Chondrocyte (in vitro differentiated cells): Measurements from ENCODE around the gene CABP4. TPM values are rescaled to one million over a fixed set of nuclear protein-coding genes. Genes with fewer than 3 reads are reported as not detected.
A peak's percentile ranks its signal among the peaks of the same experiment; 100 is the strongest.

Experiments
- DNase-seq: peaks from one replicate; pipeline ENCODE4 v3.0.0; 2021; ENCODE audit warnings: mixed read lengths, low spot score
- H3K27ac Mint-ChIP-seq: one replicate; pipeline ENCODE4 v1.8.0; 2021; ENCODE audit warnings: mild to moderate bottlenecking, moderate library complexity, mixed read lengths; ENCODE audit not compliant: unreplicated experiment
- H3K27me3 Mint-ChIP-seq: 2 replicates; pipeline ENCODE4 v1.8.0; 2021; ENCODE audit warnings: low read depth, mixed read lengths
- H3K36me3 Mint-ChIP-seq: 2 replicates; pipeline ENCODE4 v1.8.0; 2021; ENCODE audit warnings: low read depth, mixed read lengths
- H3K4me1 Mint-ChIP-seq: 2 replicates; pipeline ENCODE4 v1.8.0; 2021; ENCODE audit warnings: low read depth, mild to moderate bottlenecking, mixed read lengths
- H3K4me3 Mint-ChIP-seq: one replicate; pipeline ENCODE4 v1.8.0; 2021; ENCODE audit warnings: mild to moderate bottlenecking, moderate library complexity, mixed read lengths; ENCODE audit not compliant: unreplicated experiment
- H3K9me3 Mint-ChIP-seq: 2 replicates; pipeline ENCODE4 v1.8.0; 2021; ENCODE audit warnings: low read depth, mixed read lengths
- total RNA-seq: library from RNA; stranded (reverse); gene quantifications from 3 replicates; pipeline ENCODE4 v1.2.1, GENCODE V29; 2021
- TF ChIP-seq, protein P1 (sequence below): fragments of 200-600 bp; sonication (generic); IDR thresholded peaks from 2 replicates; pipeline ENCODE4 v1.5.0; 2021; ENCODE audit warnings: antibody characterized with exemption, mild to moderate bottlenecking, moderate library complexity

Gene CABP4
- total RNA-seq, 1 donor from 2014 or later = not detected

- Mint-ChIP-seq H3K27me3 (peaks cover 1% of the 10 kb centered on the region), H3K36me3 (no peaks in the 10 kb centered on the region), H3K4me3 (no peak overlapping the region), H3K9me3 (no peaks in the 10 kb centered on the region), H3K27ac (no peak overlapping the region), H3K4me1 (no peaks in the 10 kb centered on the region)
- peak; percentile 90 for DNase-seq
- TF ChIP-seq, protein P1, sequence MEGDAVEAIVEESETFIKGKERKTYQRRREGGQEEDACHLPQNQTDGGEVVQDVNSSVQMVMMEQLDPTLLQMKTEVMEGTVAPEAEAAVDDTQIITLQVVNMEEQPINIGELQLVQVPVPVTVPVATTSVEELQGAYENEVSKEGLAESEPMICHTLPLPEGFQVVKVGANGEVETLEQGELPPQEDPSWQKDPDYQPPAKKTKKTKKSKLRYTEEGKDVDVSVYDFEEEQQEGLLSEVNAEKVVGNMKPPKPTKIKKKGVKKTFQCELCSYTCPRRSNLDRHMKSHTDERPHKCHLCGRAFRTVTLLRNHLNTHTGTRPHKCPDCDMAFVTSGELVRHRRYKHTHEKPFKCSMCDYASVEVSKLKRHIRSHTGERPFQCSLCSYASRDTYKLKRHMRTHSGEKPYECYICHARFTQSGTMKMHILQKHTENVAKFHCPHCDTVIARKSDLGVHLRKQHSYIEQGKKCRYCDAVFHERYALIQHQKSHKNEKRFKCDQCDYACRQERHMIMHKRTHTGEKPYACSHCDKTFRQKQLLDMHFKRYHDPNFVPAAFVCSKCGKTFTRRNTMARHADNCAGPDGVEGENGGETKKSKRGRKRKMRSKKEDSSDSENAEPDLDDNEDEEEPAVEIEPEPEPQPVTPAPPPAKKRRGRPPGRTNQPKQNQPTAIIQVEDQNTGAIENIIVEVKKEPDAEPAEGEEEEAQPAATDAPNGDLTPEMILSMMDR = no peak
These were observed 1.0 kb downstream of the CABP4 start for GRCh38 chr11:67456068-67456705.

- no peaks in the 10 kb centered on the region for H3K36me3 Mint-ChIP-seq
- peaks cover 1% of the 10 kb centered on the region for H3K27me3 Mint-ChIP-seq
- no peak overlapping the region for H3K27ac Mint-ChIP-seq
- no peaks in the 10 kb centered on the region for H3K9me3 Mint-ChIP-seq
- TF ChIP-seq, protein P1 = no peak
- no peaks in the 10 kb centered on the region for H3K4me1 Mint-ChIP-seq
- DNase-seq = peak; percentile 88
- no peak overlapping the region for H3K4me3 Mint-ChIP-seq
These were observed 2.3 kb downstream of the CABP4 start for GRCh38 chr11:67457453-67457852.

GRCh38 chr11:67458266-67458665, 3.1 kb downstream of the CABP4 start:
- Mint-ChIP-seq H3K4me3 (no peak overlapping the region), H3K27ac (no peak overlapping the region), H3K4me1 (no peaks in the 10 kb centered on the region), H3K27me3 (peaks cover 1% of the 10 kb centered on the region), H3K36me3 (no peaks in the 10 kb centered on the region), H3K9me3 (no peaks in the 10 kb centered on the region)
- no peak for DNase-seq
- TF ChIP-seq, protein P1 = no peak

DNA sequence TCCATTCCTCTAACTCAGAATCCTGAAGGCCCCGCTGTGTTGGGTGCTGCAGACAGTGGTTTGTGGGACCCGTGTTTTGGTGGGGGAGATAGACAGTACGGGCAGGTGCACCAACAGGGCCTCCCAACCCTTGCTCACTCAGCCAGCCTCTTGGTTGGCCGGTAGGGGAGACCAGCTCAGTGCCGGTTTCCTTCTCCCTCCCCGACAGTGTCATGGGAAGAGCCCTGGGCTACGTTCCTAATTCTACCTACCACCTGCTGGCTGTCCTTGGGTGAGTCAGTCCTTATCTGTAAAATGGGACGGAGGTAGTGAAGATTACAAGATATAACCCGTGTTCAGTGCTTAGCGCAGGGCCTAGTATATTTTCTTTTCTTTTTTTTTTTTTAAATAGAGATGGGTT, 8.0 kb downstream of the CABP4 start:
- peaks cover 22% of the 10 kb centered on the region for H3K4me1 Mint-ChIP-seq
- H3K4me3 Mint-ChIP-seq = no peak overlapping the region
- no peaks in the 10 kb centered on the region for H3K9me3 Mint-ChIP-seq
- no peak overlapping the region for H3K27ac Mint-ChIP-seq
- no peak for DNase-seq
- TF ChIP-seq, protein P1 = no peak
- no peaks in the 10 kb centered on the region for H3K36me3 Mint-ChIP-seq
- no peaks in the 10 kb centered on the region for H3K27me3 Mint-ChIP-seq

DNA sequence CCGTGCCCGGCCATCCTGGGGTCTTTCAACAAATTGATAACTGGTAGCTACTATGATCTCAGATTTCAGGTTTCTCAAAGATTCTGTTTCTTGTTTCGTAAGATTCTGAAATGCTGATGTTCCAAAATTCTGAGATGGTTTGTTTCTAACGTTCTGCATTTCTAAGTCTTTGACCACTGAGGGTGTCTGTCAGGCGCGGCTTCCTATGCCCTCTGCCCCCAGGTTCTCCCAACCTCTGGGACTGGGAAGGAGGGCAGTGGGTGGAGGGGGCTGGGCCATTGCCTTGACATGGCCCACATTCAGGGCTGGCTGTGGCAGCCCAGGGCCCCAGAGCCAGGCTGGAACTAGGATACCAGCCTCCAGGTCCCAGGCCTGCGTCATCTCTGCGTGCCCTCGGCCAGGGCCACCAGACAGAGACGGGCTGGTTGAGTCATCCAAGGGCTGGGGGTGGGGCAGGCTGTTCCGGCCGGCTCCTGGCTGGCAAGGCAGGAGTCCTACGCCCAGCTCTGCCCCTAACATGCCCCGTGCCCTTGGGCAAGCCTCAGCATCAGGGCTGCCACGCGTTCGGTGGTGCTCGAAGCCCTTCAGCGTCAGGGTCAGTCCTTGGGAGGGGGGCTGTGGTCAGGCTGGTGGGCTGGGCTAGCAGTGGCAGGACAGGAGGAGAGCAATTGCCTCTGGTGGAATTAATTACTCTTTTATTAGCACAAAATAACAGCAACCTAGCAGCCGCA, 8.7 kb downstream of the CABP4 start:
- TF ChIP-seq, protein P1 = no peak
- Mint-ChIP-seq H3K4me1 (peaks cover 26% of the 10 kb centered on the region), H3K9me3 (no peaks in the 10 kb centered on the region), H3K27me3 (no peaks in the 10 kb centered on the region), H3K4me3 (peak overlapping the region; percentile 72), H3K27ac (peak overlapping the region; percentile 75), H3K36me3 (no peaks in the 10 kb centered on the region)
- no peak for DNase-seq
